ENCODE results near the gene TFCP2. TPM values are rescaled to one million over a fixed set of nuclear protein-coding genes. Genes with fewer than 3 reads are reported as not detected.

TFCP2 gene
- total RNA-seq, 1 donor from 2014 or later: 15.5 TPM

DNA sequence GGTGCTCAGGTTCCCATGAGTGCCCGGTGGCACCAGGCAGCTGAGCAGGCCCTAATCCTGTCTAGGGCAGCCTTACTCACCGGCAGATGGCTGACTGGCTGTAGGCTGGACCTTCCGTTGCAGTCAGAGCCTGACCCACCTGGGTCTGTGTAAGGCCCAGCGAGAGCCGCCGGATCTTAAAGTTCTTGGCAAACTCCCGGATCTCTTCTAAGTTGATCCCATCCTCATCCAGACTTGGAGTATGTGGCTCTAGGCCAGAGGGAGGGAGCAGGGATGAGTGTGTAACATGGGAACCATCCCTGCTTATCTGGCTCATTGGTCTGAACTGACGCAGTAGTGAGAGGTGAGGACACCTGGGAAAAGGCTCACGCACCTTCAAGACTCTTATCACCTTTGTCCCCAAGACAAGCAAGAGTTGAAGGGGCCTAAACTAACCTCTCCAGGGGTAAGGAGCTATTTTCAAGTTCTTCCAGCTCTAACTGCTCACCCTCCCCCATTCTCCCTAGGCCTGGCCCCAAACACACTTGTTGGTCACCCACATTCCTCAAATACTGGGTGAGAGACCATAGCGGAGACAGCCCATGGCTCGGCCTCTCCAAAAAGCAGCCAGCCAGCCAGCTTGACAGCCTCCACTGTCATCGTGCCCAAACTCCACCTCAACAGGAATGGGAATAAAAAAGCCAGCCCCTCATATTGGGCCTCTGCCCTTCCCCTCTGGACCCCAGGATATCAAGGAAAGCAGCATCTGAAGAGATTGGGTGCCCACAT is 18.8 kb upstream of the TFCP2 start:
- Histone ChIP-seq H3K27me3 (no peaks in the 10 kb centered on the region), H3K9me3 (no peaks in the 10 kb centered on the region), H3K4me1 (no peaks in the 10 kb centered on the region), H3K4me3 (no peak overlapping the region), H3K27ac (no peak overlapping the region), H3K36me3 (peaks cover 0 to 15% of the 10 kb centered on the region in 2 donors)
- intact Hi-C loops (cut with DNase I): no loop called here
- TF ChIP-seq POLR2AphosphoS5 (IDR thresholded peaks at IDR 0.05; ENCODE audit: insufficient read depth in 1 of 2, low read depth in 1 of 2): no peak
- TF ChIP-seq, protein P1, sequence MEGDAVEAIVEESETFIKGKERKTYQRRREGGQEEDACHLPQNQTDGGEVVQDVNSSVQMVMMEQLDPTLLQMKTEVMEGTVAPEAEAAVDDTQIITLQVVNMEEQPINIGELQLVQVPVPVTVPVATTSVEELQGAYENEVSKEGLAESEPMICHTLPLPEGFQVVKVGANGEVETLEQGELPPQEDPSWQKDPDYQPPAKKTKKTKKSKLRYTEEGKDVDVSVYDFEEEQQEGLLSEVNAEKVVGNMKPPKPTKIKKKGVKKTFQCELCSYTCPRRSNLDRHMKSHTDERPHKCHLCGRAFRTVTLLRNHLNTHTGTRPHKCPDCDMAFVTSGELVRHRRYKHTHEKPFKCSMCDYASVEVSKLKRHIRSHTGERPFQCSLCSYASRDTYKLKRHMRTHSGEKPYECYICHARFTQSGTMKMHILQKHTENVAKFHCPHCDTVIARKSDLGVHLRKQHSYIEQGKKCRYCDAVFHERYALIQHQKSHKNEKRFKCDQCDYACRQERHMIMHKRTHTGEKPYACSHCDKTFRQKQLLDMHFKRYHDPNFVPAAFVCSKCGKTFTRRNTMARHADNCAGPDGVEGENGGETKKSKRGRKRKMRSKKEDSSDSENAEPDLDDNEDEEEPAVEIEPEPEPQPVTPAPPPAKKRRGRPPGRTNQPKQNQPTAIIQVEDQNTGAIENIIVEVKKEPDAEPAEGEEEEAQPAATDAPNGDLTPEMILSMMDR (IDR thresholded peaks at IDR 0.05): no peak
- no peak for TF ChIP-seq POLR2A (IDR thresholded peaks at IDR 0.05)
- no peak for DNase-seq (ENCODE audit: extremely low spot score in 2 of 2)

DNA sequence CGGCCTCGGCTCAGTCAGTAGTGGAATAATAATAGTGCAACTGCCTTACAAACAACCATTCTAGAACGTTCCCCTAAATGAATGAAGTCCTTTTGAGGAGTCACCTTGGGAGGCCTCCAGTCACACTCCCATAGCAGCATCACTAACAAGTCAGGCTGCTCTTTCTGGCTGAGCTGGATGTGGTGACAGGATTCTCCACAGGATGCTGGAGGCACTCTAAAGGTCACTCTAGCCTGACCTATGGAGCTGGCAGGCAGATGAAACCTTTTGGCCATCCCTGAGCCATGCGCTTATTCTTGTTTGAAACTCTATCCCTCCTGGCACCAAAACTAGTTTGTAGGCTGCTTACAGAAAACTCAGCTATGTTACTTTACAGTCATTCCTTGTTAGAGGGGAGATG is 17.9 kb upstream of the TFCP2 start:
- Histone ChIP-seq H3K36me3 (peaks cover 0 to 15% of the 10 kb centered on the region in 2 donors), H3K27ac (no peak overlapping the region), H3K9me3 (no peaks in the 10 kb centered on the region), H3K4me1 (no peaks in the 10 kb centered on the region), H3K27me3 (no peaks in the 10 kb centered on the region), H3K4me3 (no peak overlapping the region)
- DNase-seq (ENCODE audit: extremely low spot score in 2 of 2): no peak
- intact Hi-C loops (cut with DNase I): no loop called here
- TF ChIP-seq, protein P1 (IDR thresholded peaks at IDR 0.05): no peak
- TF ChIP-seq POLR2AphosphoS5 (IDR thresholded peaks at IDR 0.05; ENCODE audit: insufficient read depth in 1 of 2, low read depth in 1 of 2) (no peak), POLR2A (IDR thresholded peaks at IDR 0.05) (no peak)

DNA sequence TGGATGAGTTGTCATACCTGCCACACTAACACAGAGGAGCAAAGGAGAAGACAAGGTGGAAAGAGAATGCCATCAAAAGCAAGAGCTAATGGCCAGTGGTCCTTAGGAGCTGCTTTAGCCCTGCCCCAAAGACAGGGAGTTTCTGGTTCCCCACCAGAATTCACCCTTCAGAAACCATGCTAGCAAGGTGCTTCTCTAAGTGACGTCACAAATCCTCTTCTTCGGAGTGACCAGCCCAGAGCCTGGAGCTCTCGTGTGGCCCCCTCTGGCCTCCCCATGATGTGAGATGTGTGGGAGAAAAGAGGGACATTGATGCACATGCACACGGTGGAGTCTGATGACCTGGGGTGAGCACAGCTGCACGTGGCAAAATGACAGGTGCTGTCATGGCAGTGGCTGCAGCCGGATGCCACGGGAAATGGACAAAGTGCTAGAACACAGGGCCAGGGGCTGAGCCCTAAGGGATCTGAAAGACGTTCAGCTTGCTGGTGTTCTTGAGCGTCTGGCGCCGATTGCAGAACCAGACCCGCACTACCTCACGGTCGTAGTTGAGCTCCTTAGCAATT is 16.9 kb upstream of the TFCP2 start:
- Histone ChIP-seq H3K9me3 (no peaks in the 10 kb centered on the region), H3K27me3 (no peaks in the 10 kb centered on the region), H3K4me1 (no peaks in the 10 kb centered on the region), H3K36me3 (peaks cover 0 to 15% of the 10 kb centered on the region in 2 donors), H3K27ac (no peak overlapping the region), H3K4me3 (no peak overlapping the region)
- intact Hi-C loops (cut with DNase I): no loop called here
- TF ChIP-seq, protein P1 (IDR thresholded peaks at IDR 0.05): no peak
- TF ChIP-seq POLR2A (IDR thresholded peaks at IDR 0.05): no peak
- no peak for TF ChIP-seq POLR2AphosphoS5 (IDR thresholded peaks at IDR 0.05; ENCODE audit: insufficient read depth in 1 of 2, low read depth in 1 of 2)
- no peak for DNase-seq (ENCODE audit: extremely low spot score in 2 of 2)

DNA sequence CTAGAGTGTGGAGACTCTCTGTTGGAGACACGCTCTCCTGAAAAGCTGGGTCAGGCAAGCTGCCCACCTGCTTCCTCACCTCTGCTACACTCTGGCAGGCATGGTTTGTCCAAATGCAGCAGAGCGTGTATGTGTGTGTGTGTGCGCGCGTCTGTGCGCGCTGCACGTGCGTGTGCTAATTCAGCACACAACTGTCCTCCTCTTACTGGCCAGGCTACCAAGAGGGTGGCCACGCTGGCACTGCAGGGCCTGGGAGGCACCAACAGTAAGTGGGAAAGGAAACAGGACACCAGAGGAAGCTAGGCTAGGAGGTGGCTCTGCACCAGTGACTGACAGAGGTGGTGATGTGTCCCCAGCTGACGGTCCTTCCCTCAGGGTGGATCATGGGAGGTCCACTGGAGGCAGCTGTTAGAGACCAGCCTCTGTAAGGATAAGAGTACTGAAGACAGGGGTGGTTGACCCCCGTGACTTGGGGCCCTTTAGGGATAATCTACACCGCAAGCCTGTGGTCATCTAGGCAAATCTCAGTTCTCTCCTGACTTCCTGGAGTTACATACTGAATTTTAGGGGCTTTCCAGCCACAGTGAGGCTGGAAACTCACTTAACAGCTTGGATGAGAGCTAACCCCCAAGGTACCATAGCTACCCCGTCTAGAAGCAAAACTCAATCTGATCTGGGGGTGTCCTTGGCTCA is 15.6 kb upstream of the TFCP2 start:
- Histone ChIP-seq H3K36me3 (peaks cover 0 to 15% of the 10 kb centered on the region in 2 donors), H3K27me3 (no peaks in the 10 kb centered on the region), H3K27ac (no peak overlapping the region), H3K4me3 (no peak overlapping the region), H3K4me1 (no peaks in the 10 kb centered on the region), H3K9me3 (no peaks in the 10 kb centered on the region)
- TF ChIP-seq, protein P1 (IDR thresholded peaks at IDR 0.05): no peak
- TF ChIP-seq POLR2A (IDR thresholded peaks at IDR 0.05) (no peak), POLR2AphosphoS5 (IDR thresholded peaks at IDR 0.05; ENCODE audit: insufficient read depth in 1 of 2, low read depth in 1 of 2) (no peak)
- intact Hi-C loops (cut with DNase I): no loop called here
- DNase-seq (ENCODE audit: extremely low spot score in 2 of 2): no peak
